Liver (tissue), 9 donors: ENCODE measurements around the gene ZFP57. TPM values are rescaled to one million over a fixed set of nuclear protein-coding genes. Genes with fewer than 3 reads are reported as not detected.

Experiments
- DNase-seq: peaks from one replicate; pipeline ENCODE4 v3.0.0-alpha.2; 2017; ENCODE audit warnings: low spot score
- H3K27ac ChIP-seq, 2 donors: one replicate each; pipeline ENCODE4 v1.7.0; 2013; ENCODE audit warnings: inconsistent platforms in 2 of 2, low read length in 2 of 2, control low read depth in 1 of 2, low read depth in 1 of 2, mild to moderate bottlenecking in 1 of 2
- H3K27me3 ChIP-seq, 4 donors: one replicate each; pipeline versions ENCODE4 v1.6.1 to v1.7.0; 2013; ENCODE audit warnings: low read length in 3 of 4, inconsistent platforms in 1 of 4, mild to moderate bottlenecking in 1 of 4, moderate library complexity in 1 of 4; ENCODE audit not compliant: control insufficient read depth in 4 of 4, insufficient read depth in 4 of 4
- H3K36me3 ChIP-seq, 4 donors: one replicate each; pipeline versions ENCODE4 v1.6.1 to v1.7.0; 2013; ENCODE audit warnings: low read length in 3 of 4, mild to moderate bottlenecking in 3 of 4, low read depth in 1 of 4, moderate library complexity in 1 of 4; ENCODE audit not compliant: control insufficient read depth in 4 of 4, insufficient read depth in 3 of 4
- H3K4me1 ChIP-seq, 4 donors: one replicate each; pipeline versions ENCODE4 v1.6.1 to v1.7.0; 2013; ENCODE audit warnings: low read length in 3 of 4, mild to moderate bottlenecking in 3 of 4, moderate library complexity in 1 of 4; ENCODE audit not compliant: control insufficient read depth in 4 of 4, insufficient read depth in 4 of 4
- H3K4me3 ChIP-seq, 3 donors: one replicate each; pipeline versions ENCODE4 v1.6.1 to v1.7.0; 2013; ENCODE audit warnings: low read length in 3 of 3, control low read depth in 1 of 3, low read depth in 1 of 3, mild to moderate bottlenecking in 1 of 3
- H3K9ac ChIP-seq, 2 donors: one replicate each; pipeline ENCODE4 v1.7.0; 2013; ENCODE audit warnings: low read length in 2 of 2, mild to moderate bottlenecking in 2 of 2, moderate library complexity in 2 of 2, control low read depth in 1 of 2, low read depth in 1 of 2
- H3K9me3 ChIP-seq, 4 donors: one replicate each; pipeline versions ENCODE4 v1.6.1 to v1.7.0; 2013; ENCODE audit warnings: low read length in 3 of 4; ENCODE audit not compliant: control insufficient read depth in 4 of 4
- CTCF ChIP-seq: fragments of 150-350 bp; IDR thresholded peaks from 2 replicates; pipeline ENCODE4 v1.5.1; 2017; ENCODE audit warnings: improper control_type of control experiment, low read depth, low read length; ENCODE audit not compliant: missing input control
- EGR1 ChIP-seq, 2 donors: IDR thresholded peaks; 2 replicates each; pipeline ENCODE4 v1.6.1; 2016 to 2018; ENCODE audit warnings: antibody characterized with exemption in 2 of 2, low read depth in 2 of 2
- FOXA1 ChIP-seq: IDR thresholded peaks from 2 replicates; pipeline ENCODE4 v1.6.1; 2016; ENCODE audit warnings: antibody characterized with exemption
- FOXA2 ChIP-seq: IDR thresholded peaks from 2 replicates; pipeline ENCODE4 v1.6.1; 2016; ENCODE audit warnings: antibody characterized with exemption
- HNF4A ChIP-seq, 2 donors: conservative IDR thresholded peaks; 2 replicates each; pipeline ENCODE4 v1.6.1; 2016; ENCODE audit warnings: antibody characterized with exemption in 2 of 2, mild to moderate bottlenecking in 2 of 2
- HNF4G ChIP-seq: IDR thresholded peaks from 2 replicates; pipeline ENCODE4 v1.6.1; 2016; ENCODE audit warnings: antibody characterized with exemption
- JUND ChIP-seq, 2 donors: IDR thresholded peaks; 2 replicates each; pipeline ENCODE4 v1.6.1; 2016; ENCODE audit warnings: antibody characterized with exemption in 2 of 2
- MAX ChIP-seq: IDR thresholded peaks from 2 replicates; pipeline ENCODE4 v1.6.1; 2016; ENCODE audit warnings: antibody characterized with exemption
- NR2F2 ChIP-seq: IDR thresholded peaks from 2 replicates; pipeline ENCODE4 v1.6.1; 2016; ENCODE audit warnings: antibody characterized with exemption
- RAD21 ChIP-seq, 2 donors: IDR thresholded peaks; 2 replicates each; pipeline ENCODE4 v1.6.1; 2016; ENCODE audit warnings: antibody characterized with exemption in 2 of 2, mild to moderate bottlenecking in 2 of 2
- RXRA ChIP-seq, 2 donors: IDR thresholded peaks; 2 replicates each; pipeline ENCODE4 v1.6.1; 2017 to 2018; ENCODE audit warnings: antibody characterized with exemption in 2 of 2, mild to moderate bottlenecking in 1 of 2
- SP1 ChIP-seq: IDR thresholded peaks from 2 replicates; pipeline ENCODE4 v1.6.1; 2018; ENCODE audit warnings: antibody characterized with exemption, mild to moderate bottlenecking
- TAF1 ChIP-seq: conservative IDR thresholded peaks from 2 replicates; pipeline ENCODE4 v1.6.1; 2016; ENCODE audit warnings: antibody characterized with exemption, mild to moderate bottlenecking
- YY1 ChIP-seq: IDR thresholded peaks from 2 replicates; pipeline ENCODE4 v1.6.1; 2016; ENCODE audit warnings: antibody characterized with exemption, mild to moderate bottlenecking
- WGBS: extraction: QIAGEN DNeasy Blood & Tissue Kit; methylation state at CpG from one replicate; pipeline ENCODE4 v1.1.7; 2013; 5-methylcytosine and 5-hydroxymethylcytosine counted together
- polyA plus RNA-seq, 2 donors: library from polyadenylated mRNA; stranded (reverse) in 1 of 2; unstranded in 1 of 2; fragments of 200-250 nt in 1 of 2; fragments of >200 nt in 1 of 2; fragmentation: Nextera tagmentation in 1 of 2; extraction: Ambion mirVana in 1 of 2; gene quantifications; one replicate each; pipeline versions ENCODE4 v1.2.1 to v1.2.3, GENCODE V29; 2013 to 2015
- total RNA-seq, 2 donors: library from RNA; depleted of rRNA; stranded (reverse); fragments of >200 nt; gene quantifications; one replicate each; pipeline ENCODE4 v1.2.3, GENCODE V29; 2014
- donor health status: healthy.
- donor health status: healthy.
- donor health status: healthy.
- donor health status: healthy.
- donor health status: healthy.

Gene ZFP57
- total and polyA plus RNA-seq, 4 donors = not detected

- TF ChIP-seq MAX (no peak), JUND (IDR thresholded peaks at IDR 0.05) (no peak), HNF4A (conservative IDR thresholded peaks at IDR 0.05) (no peak), TAF1 (no peak), FOXA1 (no peak)
- Histone ChIP-seq H3K4me1 (peaks cover 3 to 20% (median 10%) of the 10 kb centered on the region in 4 donors), H3K27me3 (peaks cover 0 to 23% (median 1%) of the 10 kb centered on the region in 4 donors), H3K36me3 (no peaks in the 10 kb centered on the region), H3K9ac (no peak overlapping the region), H3K4me3 (peak overlapping the region; percentile 6 to 70 (median 10)), H3K27ac (peak overlapping the region; percentile 21 to 25), H3K9me3 (no peaks in the 10 kb centered on the region)
- no peak for DNase-seq
- 13% methylated on average over 9 of the region's 9 CpGs for WGBS
Measured at GRCh38 chr6:29633534-29633905, 47.4 kb downstream of the ZFP57 start.

GRCh38 chr6:29632789-29633533 lies 48.0 kb downstream of the ZFP57 start, which contains the start of gene GABBR1:
Gene GABBR1, minus strand, starts transcription at chr6:29633183. Its CDS starts 798 bp downstream, at chr6:29632385.
- Histone ChIP-seq H3K4me1 (peaks cover 7 to 25% (median 14%) of the 10 kb centered on the region in 4 donors), H3K27me3 (peaks cover 0 to 27% (median 1%) of the 10 kb centered on the region in 4 donors), H3K4me3 (peak within 1 kb of the TSS; percentile 6 to 70 (median 28)), H3K27ac (peak within 1 kb of the TSS; percentile 25), H3K36me3 (no peaks in the 10 kb centered on the region), H3K9me3 (no peaks in the 10 kb centered on the region), H3K9ac (peak within 1 kb of the TSS in 1 of 2 donors; percentile 27)
- TF ChIP-seq NR2F2 = no peak
- no peak for TF ChIP-seq HNF4G
- no peak for TF ChIP-seq EGR1 (IDR thresholded peaks at IDR 0.05; ENCODE audit: low read depth in 2 of 2)
- TF ChIP-seq YY1 = no peak
- TF ChIP-seq CTCF = no peak
- no peak for TF ChIP-seq SP1
- TF ChIP-seq FOXA2 = no peak
- TF ChIP-seq RAD21 (IDR thresholded peaks at IDR 0.05) = no peak
- TF ChIP-seq RXRA (IDR thresholded peaks at IDR 0.05) = no peak
- DNase-seq = peak; percentile 53
- WGBS = 2% methylated on average over 56 of the region's 57 CpGs

GRCh38 chr6:29631860-29632731 lies 48.9 kb downstream of the ZFP57 start:
- H3K9ac ChIP-seq = peak overlapping the region in 1 of 2 donors; percentile 27
- H3K9me3 ChIP-seq = no peaks in the 10 kb centered on the region
- 4% methylated on average over 53 of the region's 53 CpGs for WGBS
- H3K36me3 ChIP-seq = no peaks in the 10 kb centered on the region
- no peak for DNase-seq
- H3K4me3 ChIP-seq = peak overlapping the region in 2 of 3 donors; percentile 28 to 70
- TF ChIP-seq EGR1 (IDR thresholded peaks at IDR 0.05; ENCODE audit: low read depth in 2 of 2) (no peak), SP1 (no peak), HNF4A (conservative IDR thresholded peaks at IDR 0.05) (no peak), HNF4G (no peak), CTCF (no peak), JUND (IDR thresholded peaks at IDR 0.05) (no peak), RAD21 (IDR thresholded peaks at IDR 0.05) (no peak), YY1 (no peak)
- H3K27ac ChIP-seq = no peak overlapping the region
- peaks cover 0 to 27% (median 1%) of the 10 kb centered on the region in 4 donors for H3K27me3 ChIP-seq
- H3K4me1 ChIP-seq = peaks cover 7 to 25% (median 14%) of the 10 kb centered on the region in 4 donors
